ENCODE results near the gene KCNF1.

KCNF1 gene

DNA sequence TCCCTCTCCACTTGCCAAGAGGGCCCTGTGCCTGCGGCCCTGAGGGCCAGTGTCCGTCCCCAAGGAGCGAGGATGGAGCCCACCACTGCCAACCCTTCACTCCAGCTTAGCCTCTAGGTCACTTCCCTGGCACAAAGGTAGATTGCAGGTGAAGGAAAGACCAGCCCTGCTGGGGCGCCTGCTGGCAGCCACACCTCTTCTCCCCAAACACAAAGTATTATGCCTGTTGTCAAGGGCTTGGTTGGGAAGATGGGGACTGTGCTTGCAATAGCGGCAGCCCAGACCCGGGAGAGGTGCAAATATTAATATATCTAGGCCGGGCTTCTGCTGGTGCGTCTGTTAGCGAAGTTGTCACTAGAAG, 7.7 kb downstream of the KCNF1 start:
- DNase-seq (ENCODE audit: low spot score): no peak

- no peak for DNase-seq (ENCODE audit: low spot score)
Measured at GRCh38 chr2:10919771-10920621, 8.3 kb downstream of the KCNF1 start.

DNA sequence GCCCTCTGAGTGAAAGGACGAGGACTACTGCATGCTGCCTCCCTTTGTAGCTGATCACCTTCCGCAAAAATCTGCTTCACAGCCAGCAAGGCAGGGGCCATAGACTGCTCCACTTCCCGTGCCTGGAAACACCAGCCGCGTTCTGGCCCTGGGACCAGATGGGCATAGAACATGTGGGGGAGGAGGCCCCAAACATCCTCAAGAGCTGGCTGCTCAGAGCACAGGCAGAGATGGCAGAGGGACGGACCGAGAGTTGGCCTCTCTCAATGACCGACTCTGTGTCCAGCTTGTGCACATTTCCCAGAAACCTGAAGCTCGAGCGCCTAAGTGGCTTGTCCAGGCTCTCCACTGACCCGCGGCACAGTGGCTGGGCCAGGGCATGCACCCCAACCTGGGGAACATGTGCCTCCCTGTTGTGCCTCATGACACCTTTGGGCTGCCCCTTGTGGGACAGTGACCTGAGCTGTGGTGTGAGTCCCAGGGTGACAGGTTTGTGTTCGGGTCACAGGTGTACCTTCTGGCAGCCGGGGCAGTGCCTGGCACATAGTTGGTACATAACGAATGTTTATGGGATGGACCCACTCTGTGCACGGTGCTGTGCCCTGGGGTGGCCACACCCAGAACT, 9.1 kb downstream of the KCNF1 start:
- no peak for DNase-seq (ENCODE audit: low spot score)

- no peak for DNase-seq (ENCODE audit: low spot score)
Measured at GRCh38 chr2:10921525-10921924, 9.8 kb downstream of the KCNF1 start.

GRCh38 chr2:10922307-10923007, 10.7 kb downstream of the KCNF1 start:
- DNase-seq (ENCODE audit: low spot score): no peak

- no peak for DNase-seq (ENCODE audit: low spot score)
Measured at GRCh38 chr2:10923008-10923375, 11.3 kb downstream of the KCNF1 start.

DNA sequence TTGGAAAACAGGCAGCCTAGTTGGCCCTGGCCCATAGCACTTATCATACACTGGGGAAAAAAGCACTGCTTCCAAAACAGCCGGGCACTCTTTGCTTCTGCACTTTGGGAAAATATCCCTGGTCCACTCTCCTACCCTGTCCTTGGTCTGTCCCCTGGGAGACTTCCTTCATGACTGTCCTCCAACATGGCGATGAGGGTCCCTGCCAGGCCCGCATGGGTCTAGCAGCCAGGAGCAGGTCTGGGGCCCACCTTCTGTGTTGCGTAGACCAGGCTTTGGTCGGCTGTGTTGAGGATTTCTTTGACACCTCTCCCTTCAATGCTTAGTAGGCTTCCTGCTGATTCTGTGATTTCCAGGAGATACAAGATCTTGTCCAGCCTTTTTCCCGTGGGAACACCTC, 12.2 kb downstream of the KCNF1 start:
- DNase-seq (ENCODE audit: low spot score): no peak

DNA sequence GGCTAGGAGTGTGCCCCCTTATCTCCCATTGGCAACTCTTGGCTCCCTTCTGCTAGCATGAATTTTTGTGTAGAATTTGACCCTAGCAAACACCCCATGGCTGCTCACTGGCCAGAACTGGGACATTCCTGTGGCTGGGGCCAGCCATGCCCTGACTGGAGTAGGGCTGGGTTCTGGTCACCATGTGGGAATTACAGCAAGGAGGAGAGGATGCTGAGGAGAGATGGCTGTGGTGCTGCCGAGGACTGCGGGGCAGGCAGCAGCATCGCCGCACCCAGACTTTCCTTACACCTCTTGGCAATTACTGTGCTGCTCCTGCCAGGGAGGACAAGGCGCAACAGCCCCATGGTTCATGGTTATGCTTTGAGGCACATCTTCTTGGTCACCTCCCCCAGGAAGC, 12.7 kb downstream of the KCNF1 start:
- DNase-seq (ENCODE audit: low spot score): no peak

DNA sequence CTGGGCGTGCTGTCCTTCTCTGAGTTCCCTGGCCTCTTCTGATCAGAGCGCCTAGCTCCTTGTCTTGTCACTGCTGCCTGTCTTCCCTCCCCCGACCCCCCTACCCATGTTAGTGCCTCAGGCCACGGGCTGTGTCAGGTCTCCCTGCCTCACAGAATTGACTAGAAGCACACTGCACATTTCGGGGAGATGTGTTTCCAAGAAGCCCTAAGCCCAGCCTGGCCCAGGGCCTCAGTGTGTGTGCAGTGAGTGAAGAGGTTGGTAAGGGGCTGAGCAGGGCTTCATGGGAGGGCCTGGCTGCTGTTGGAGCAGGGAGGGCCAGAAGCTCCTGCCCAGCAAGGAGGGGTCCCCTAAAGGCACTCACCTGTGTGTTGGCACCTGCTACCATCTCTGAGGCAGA, 13.1 kb downstream of the KCNF1 start:
- no peak for DNase-seq (ENCODE audit: low spot score)

GRCh38 chr2:10926191-10926820, 14.6 kb downstream of the KCNF1 start:
- no peak for DNase-seq (ENCODE audit: low spot score)

DNA sequence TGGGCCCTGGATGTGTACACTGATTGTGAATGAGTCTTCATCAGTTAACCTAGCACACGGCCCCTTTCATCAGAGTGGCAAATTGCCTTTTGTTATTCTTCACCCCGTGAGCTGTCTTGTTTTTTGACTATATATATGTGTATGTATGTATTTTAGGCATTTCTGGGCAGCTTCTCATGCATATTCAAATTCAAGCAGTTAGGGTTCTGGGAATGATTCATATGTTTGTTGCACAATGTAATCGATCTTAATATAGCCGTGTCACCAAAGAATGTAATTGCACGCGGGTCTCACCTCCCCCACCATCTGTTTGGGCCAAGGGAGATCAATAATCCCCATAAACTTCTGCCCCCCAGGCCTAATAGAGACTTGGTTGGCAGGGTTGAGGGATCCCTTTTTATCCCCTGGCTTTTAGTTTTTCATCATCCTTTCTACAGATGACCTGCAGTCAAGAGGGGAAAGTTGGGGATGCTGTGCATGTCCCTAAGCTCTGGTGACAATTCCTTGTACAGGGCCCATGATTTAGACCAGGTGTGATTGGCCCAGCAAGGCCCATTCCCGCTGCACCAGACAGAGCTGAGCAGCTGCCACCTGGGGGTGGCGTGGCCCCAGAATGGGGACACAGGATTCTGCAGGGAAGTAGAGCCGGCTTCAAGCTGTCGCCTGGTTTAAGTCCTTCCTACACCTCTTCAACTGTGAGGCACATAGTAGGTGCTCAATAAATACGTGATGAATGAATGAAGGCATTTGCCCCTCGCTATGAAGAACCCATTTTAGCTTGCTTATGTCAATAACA, 19.2 kb downstream of the KCNF1 start:
- no peak for DNase-seq (ENCODE audit: low spot score)

DNA sequence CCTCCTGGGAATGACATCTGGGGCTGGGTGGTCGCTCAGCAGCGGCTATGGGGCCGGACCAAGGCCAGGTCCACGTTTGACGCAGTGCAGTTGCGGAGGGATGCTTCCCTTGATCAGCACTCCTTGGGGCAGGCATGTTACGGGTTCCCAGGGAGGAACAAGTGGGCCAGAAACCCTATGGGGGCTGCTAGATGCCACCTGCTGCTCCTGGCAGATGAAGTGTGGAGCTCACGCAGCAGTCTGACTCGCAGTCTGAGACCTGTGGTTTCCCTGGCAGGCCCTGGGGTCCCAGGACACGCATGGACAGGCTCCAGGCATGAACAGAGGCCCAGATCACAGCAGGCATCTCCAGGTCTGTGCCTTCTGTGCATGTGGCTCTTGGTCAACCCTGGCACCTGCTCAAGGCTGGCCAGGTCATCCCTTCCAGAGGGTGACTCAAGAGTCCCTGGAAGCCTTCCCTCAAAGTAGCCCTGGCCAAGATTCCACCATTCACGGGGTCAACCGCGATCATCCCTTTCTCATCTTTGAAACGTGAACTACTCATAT, 20.0 kb downstream of the KCNF1 start:
- DNase-seq (ENCODE audit: low spot score): peak; percentile 32

- DNase-seq (ENCODE audit: low spot score): no peak
Measured at GRCh38 chr2:10932345-10933151, 20.8 kb downstream of the KCNF1 start.

GRCh38 chr2:10933700-10934225, 22.0 kb downstream of the KCNF1 start:
- DNase-seq (ENCODE audit: low spot score): no peak

DNA sequence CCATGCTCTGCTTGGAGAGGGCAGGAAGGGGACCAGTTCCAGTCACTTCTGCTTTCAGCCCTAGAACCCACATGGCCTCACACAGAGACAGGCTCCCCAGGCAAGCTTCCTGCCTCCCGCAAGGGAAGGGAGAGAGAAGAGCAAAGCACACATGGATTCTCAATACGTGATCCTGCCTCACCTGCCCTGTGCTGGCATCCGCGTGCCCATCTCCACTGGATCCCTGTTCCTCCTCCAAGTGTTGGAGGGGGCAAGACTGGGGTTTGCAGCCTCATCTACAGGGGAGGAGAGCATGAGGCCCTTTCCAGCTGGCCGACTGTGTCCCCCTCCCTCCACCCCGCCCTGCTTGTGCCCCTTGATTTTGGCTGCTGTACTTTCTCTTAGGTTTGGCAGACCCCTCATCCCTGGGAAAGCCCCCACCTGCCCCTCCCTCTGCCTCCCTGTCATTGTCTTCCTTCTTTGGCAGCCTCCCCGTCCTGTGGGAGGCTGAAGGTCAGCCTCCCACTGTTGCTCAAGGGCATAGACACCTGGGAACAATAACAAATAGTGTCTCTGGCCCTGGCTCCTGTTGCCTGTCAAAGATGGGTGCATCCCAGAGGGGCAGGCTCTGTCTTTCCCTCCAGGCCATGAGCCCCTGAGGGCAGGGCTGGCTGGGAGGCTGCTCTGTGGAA, 22.7 kb downstream of the KCNF1 start:
- no peak for DNase-seq (ENCODE audit: low spot score)

- DNase-seq (ENCODE audit: low spot score): no peak
Measured at GRCh38 chr2:10934979-10935350, 23.2 kb downstream of the KCNF1 start.

GRCh38 chr2:10935366-10935918, 23.7 kb downstream of the KCNF1 start:
- no peak for DNase-seq (ENCODE audit: low spot score)

DNA sequence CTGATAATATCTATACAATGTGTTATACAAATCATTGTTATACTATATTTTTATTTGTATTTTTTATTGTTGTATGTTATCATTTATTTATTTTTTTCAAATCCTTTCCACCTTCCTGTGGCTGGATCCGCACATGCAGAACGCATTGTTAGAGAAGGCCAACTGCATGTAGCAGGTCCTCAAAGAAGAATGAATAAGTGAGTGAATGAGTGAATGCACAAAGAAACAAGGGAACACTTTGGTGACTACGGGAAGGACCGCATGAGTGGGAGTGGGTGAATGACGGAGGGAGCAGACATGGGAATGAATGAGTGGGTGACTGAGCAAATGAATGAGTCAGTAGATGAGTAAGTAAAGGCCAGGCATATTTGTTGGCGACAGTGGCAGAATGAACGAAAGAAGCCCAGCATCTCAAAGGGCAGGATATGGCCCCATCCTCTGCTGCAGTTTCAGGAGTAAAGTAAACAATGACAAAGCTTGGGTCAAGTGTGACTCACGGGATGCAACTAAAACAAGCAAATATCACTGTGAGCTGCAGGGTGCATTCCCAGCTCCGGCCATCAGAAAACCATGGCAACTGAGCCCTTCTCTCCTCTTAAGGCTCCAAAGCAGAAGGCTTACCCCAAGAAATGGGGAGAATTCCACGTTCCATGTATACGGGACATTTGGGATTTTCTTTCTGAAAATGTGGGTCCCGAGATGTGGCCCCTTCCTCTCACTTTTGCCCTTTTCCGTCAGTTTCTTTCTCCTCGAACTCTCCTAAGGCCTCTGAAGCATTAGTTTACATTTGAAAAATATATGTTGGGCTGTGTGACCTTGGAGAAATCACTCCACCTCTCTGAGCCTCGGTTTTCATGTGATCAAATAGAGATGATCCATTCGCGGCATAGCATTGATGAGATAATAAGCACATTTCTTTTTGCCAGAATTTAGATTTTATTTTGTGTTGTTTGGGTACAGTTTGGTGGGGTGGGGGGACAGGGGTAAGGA, 24.5 kb downstream of the KCNF1 start:
- DNase-seq (ENCODE audit: low spot score): peak; percentile 81
